ENCODE results near the gene BOK. TPM values are rescaled to one million over a fixed set of nuclear protein-coding genes. Genes with fewer than 3 reads are reported as not detected.

BOK gene
- total RNA-seq, 1 experiment from 2014 or later, result not detected

DNA sequence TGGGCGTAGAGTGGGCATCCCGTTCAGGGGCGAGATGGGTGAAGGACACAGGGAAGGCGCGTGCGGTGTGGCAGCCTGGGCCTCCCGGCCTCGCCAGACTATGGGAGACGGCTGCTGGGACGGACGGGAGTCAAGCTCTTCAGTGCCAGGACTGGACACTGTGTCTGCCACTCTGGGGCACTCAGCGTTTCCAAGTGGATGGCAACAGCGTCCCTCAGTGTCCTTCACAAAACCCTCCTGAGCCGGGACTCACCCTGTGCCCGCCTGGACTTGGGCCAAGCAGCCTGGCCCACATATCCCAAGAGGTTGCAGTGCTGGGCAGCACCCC, 16.3 kb upstream of the BOK start:
- H2AFZ ChIP-seq (ENCODE audit: low read length), result no peak overlapping the region
- H3K9me3 ChIP-seq (ENCODE audit: low read length), result no peaks in the 10 kb centered on the region
- no peak overlapping the region for H3K9ac ChIP-seq (ENCODE audit: low read length)
- no peak for DNase-seq
- no peaks in the 10 kb centered on the region for H3K36me3 ChIP-seq (ENCODE audit: insufficient read depth, low read length)
- no peaks in the 10 kb centered on the region for H3K27me3 ChIP-seq (ENCODE audit: low read length)
- no peak overlapping the region for H3K4me2 ChIP-seq (ENCODE audit: low read depth, low read length, poor library complexity, severe bottlenecking)
- no peak overlapping the region for H3K27ac ChIP-seq (ENCODE audit: low read length)
- no peaks in the 10 kb centered on the region for H4K20me1 ChIP-seq (ENCODE audit: insufficient read depth, low read depth, low read length)
- H3K9me2 ChIP-seq (replicated peaks; ENCODE audit: insufficient read depth, low read length), result no peaks in the 10 kb centered on the region
- H3K4me3 ChIP-seq (ENCODE audit: low read length), result no peak overlapping the region
- H3K79me2 ChIP-seq (ENCODE audit: low read length), result no peaks in the 10 kb centered on the region
- no peaks in the 10 kb centered on the region for H3K4me1 ChIP-seq (ENCODE audit: low read length)

DNA sequence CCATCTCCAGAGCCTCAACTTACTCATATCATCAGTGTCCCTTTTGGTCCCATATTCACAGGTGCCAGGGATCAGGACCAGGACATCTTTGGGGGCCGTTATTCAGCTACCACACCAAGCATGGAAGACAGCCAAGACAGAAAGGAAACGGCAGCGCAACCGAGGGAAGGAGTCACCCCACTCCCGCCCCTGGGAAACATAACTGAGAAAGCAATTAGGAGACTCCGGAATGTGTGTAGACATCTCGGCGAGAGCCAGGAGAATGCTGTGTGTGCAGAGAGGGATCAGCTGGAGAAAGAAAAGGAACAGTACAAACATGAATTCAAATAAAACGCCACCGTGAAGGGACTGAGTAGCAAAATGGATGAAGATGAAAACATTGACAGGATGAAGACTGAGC, 13.4 kb upstream of the BOK start:
- Histone ChIP-seq H3K4me2 (ENCODE audit: low read depth, low read length, poor library complexity, severe bottlenecking) (no peak overlapping the region), H3K36me3 (ENCODE audit: insufficient read depth, low read length) (no peaks in the 10 kb centered on the region), H2AFZ (ENCODE audit: low read length) (no peak overlapping the region), H3K4me1 (ENCODE audit: low read length) (no peaks in the 10 kb centered on the region), H4K20me1 (ENCODE audit: insufficient read depth, low read depth, low read length) (no peaks in the 10 kb centered on the region), H3K9ac (ENCODE audit: low read length) (no peak overlapping the region), H3K9me3 (ENCODE audit: low read length) (no peaks in the 10 kb centered on the region), H3K79me2 (ENCODE audit: low read length) (no peaks in the 10 kb centered on the region), H3K27me3 (ENCODE audit: low read length) (no peaks in the 10 kb centered on the region), H3K4me3 (ENCODE audit: low read length) (no peak overlapping the region), H3K9me2 (replicated peaks; ENCODE audit: insufficient read depth, low read length) (no peaks in the 10 kb centered on the region), H3K27ac (ENCODE audit: low read length) (no peak overlapping the region)
- no peak for DNase-seq

DNA sequence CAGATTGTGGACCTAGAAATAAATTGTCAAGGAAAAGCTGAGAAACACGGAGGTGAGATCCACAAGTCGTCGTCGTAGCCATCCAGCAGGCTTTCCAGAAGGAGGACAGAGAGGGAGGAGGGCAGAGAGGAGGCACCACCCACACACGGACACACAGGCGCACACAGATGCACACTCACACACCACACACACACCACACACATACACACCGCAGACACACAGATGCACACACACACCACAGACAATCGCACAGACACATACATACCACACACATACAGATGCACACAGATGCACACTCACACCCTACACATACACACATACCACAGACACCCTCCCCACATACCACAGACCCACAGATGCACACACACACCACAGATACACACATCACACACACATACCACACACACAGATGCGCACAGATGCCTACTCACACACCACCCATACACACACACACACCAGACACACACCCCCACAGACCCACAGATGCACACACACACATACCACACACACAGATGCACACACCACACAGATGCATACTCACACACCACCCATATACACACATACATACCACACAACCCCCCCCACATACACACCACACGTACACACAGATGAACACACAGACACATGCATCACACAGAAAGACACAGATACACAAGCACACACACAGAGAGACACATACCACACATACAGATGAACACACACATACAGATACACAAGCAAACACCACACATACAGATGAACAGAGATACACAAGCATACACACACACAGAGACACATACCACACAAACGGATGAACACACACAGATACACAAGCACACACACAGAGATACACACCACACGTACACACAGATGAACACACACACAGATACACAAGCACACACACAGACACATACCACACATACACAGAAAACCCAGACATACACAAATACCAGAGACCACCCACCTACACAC, 12.7 kb upstream of the BOK start:
- H3K4me2 ChIP-seq (ENCODE audit: low read depth, low read length, poor library complexity, severe bottlenecking), result no peak overlapping the region
- H3K27me3 ChIP-seq (ENCODE audit: low read length), result no peaks in the 10 kb centered on the region
- H3K27ac ChIP-seq (ENCODE audit: low read length), result no peak overlapping the region
- H3K36me3 ChIP-seq (ENCODE audit: insufficient read depth, low read length), result no peaks in the 10 kb centered on the region
- H3K9ac ChIP-seq (ENCODE audit: low read length), result no peak overlapping the region
- H4K20me1 ChIP-seq (ENCODE audit: insufficient read depth, low read depth, low read length), result no peaks in the 10 kb centered on the region
- no peaks in the 10 kb centered on the region for H3K9me3 ChIP-seq (ENCODE audit: low read length)
- no peak overlapping the region for H3K4me3 ChIP-seq (ENCODE audit: low read length)
- H3K4me1 ChIP-seq (ENCODE audit: low read length), result peaks cover 6% of the 10 kb centered on the region
- no peaks in the 10 kb centered on the region for H3K9me2 ChIP-seq (replicated peaks; ENCODE audit: insufficient read depth, low read length)
- H2AFZ ChIP-seq (ENCODE audit: low read length), result no peak overlapping the region
- H3K79me2 ChIP-seq (ENCODE audit: low read length), result no peaks in the 10 kb centered on the region
- DNase-seq, result no peak

DNA sequence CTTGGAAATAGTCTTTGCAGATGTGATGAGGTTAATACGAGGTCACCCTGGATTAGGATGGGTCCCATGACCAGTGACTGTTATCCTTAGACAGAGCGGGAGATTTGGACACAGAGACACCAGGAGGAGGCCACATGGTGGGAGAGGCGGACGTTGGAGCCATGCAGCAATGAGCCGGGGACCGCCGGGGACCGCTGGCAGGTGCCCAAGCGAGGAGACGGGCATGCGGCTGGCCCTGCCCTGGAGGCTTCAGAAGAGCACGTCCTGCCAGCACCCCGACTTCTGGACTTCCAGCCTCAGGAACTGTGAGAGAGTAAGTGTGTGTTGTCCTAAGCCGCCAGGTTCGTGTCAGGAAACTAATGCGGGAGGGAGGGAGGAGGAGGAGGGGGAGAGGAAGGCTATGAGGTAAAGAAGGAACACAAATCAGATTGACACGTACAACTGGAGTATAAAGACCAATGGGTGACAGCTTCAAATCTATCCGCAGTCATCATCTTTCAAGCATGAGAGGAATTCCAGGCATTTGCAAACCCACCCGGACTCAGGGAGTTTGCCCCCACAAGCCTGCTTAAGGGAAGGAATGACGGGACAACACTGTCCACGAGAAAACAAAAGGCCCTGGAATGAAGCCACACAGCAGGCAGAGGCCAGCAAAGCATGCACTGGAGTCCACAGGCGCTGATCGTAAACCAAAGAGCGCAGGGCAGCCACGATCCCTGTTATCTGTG, 11.6 kb upstream of the BOK start:
- Histone ChIP-seq H3K79me2 (ENCODE audit: low read length) (no peaks in the 10 kb centered on the region), H3K4me3 (ENCODE audit: low read length) (no peak overlapping the region), H2AFZ (ENCODE audit: low read length) (no peak overlapping the region), H4K20me1 (ENCODE audit: insufficient read depth, low read depth, low read length) (no peaks in the 10 kb centered on the region), H3K27me3 (ENCODE audit: low read length) (no peaks in the 10 kb centered on the region), H3K36me3 (ENCODE audit: insufficient read depth, low read length) (no peaks in the 10 kb centered on the region), H3K27ac (ENCODE audit: low read length) (no peak overlapping the region), H3K9me3 (ENCODE audit: low read length) (no peaks in the 10 kb centered on the region), H3K9me2 (replicated peaks; ENCODE audit: insufficient read depth, low read length) (no peaks in the 10 kb centered on the region), H3K4me1 (ENCODE audit: low read length) (peaks cover 10% of the 10 kb centered on the region), H3K9ac (ENCODE audit: low read length) (no peak overlapping the region), H3K4me2 (ENCODE audit: low read depth, low read length, poor library complexity, severe bottlenecking) (no peak overlapping the region)
- no peak for DNase-seq

DNA sequence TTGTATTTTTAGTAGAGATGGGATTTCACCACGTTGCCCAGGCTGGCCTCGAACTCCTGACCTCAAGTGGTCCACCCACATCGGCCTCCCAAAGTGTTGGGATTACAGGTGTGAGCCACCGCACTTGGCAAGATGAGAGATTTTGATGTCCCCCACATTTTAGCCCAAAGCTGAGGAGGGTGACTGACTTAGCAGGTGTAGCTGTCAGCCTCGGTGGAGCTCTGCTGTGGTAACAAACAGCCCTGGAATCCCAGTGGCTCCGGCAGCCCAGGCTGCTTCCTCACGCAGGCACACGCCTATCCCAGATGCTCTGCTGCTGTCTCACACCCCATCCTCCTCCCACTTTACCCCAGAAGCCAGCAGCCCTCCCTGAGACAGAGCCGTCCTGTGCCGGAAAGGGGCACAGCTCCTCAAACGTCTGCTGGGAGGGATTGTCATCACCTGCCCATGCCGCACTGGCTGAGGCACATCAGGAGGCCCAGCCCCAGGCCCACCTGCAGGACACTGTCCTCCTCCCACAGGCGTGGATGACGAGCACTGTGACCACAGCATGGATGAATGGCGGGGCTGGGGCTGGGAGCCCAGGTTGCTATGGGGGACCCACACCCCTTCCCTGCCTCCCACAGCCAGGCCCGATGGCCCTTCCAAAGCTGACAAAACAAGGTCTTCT, 10.6 kb upstream of the BOK start:
- no peak overlapping the region for H3K27ac ChIP-seq (ENCODE audit: low read length)
- peaks cover 10% of the 10 kb centered on the region for H3K4me1 ChIP-seq (ENCODE audit: low read length)
- no peak overlapping the region for H3K4me2 ChIP-seq (ENCODE audit: low read depth, low read length, poor library complexity, severe bottlenecking)
- H3K79me2 ChIP-seq (ENCODE audit: low read length), result no peaks in the 10 kb centered on the region
- no peak overlapping the region for H3K9ac ChIP-seq (ENCODE audit: low read length)
- H3K36me3 ChIP-seq (ENCODE audit: insufficient read depth, low read length), result no peaks in the 10 kb centered on the region
- H2AFZ ChIP-seq (ENCODE audit: low read length), result no peak overlapping the region
- H3K27me3 ChIP-seq (ENCODE audit: low read length), result no peaks in the 10 kb centered on the region
- no peak for DNase-seq
- no peak overlapping the region for H3K4me3 ChIP-seq (ENCODE audit: low read length)
- H4K20me1 ChIP-seq (ENCODE audit: insufficient read depth, low read depth, low read length), result no peaks in the 10 kb centered on the region
- H3K9me2 ChIP-seq (replicated peaks; ENCODE audit: insufficient read depth, low read length), result no peaks in the 10 kb centered on the region
- H3K9me3 ChIP-seq (ENCODE audit: low read length), result no peaks in the 10 kb centered on the region

DNA sequence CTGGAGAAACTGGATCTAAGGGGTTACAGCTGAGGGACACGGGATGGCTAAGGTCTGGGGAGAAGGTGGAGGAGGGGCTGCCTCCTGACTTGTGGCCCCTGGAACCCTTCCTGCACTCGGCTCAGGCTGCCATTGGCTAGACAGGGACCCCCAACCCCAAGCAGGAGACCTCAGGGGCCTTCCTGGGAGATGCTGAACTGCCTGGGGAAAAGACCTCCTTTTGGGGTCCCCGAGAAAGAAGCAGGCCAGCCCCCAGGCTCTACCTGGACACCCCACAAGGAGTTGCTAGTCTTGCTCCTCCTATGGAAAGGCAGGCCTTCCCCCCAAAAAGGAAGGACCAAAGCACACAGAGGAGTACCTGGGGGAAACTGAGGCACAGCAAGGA, 10.1 kb upstream of the BOK start:
- no peak overlapping the region for H3K9ac ChIP-seq (ENCODE audit: low read length)
- H3K4me2 ChIP-seq (ENCODE audit: low read depth, low read length, poor library complexity, severe bottlenecking), result no peak overlapping the region

DNA sequence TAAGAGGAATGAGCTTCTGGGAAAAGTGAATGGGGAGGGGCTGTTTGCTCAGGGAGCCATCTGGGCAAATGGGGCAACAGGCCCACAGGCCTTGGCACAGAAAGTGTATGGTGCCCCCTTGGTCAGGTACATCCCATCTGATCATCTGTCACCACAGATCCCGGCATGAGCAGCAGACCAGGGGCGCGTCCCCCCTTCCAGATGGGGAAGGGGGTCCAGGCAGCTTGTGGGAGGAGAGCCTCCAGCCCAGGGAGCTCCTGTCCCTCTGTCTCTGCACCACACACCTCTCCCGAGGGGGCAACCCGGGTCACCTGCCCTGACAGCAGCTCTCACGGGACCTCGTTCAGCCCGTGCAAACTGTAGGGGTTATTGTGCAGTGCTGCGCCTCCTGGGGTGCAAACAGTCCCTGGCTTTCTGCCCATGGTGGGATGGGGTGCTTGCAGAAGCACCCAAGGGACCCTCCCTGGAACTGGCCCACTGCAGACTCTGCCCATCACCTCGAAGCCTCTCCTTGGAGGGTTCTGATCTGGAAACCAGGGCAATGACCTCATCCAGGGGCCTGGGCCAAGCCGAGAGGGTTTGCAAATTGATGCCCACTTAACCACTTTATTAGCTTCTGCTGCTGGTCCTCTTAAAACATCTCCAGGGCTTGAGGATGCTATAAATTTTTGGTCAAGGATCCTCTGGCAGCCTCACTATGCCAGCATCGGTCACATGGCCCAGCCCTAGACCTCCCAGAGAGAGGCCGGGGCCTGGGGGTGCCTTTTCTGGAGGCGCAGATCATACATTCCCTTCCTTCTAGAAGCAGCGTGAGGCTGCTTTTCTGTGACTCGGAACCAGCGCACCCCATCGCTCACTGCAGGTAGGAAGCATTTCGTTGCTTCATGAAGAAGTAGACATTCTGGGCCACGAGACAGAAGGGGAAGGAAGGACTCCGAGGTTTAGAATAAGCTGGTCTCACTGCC, 7.6 kb upstream of the BOK start:
- Histone ChIP-seq H3K4me1 (ENCODE audit: low read length) (peaks cover 10% of the 10 kb centered on the region), H4K20me1 (ENCODE audit: insufficient read depth, low read depth, low read length) (no peaks in the 10 kb centered on the region), H3K79me2 (ENCODE audit: low read length) (no peaks in the 10 kb centered on the region), H2AFZ (ENCODE audit: low read length) (no peak overlapping the region), H3K27me3 (ENCODE audit: low read length) (no peaks in the 10 kb centered on the region), H3K9ac (ENCODE audit: low read length) (no peak overlapping the region), H3K9me2 (replicated peaks; ENCODE audit: insufficient read depth, low read length) (no peaks in the 10 kb centered on the region), H3K27ac (ENCODE audit: low read length) (no peak overlapping the region), H3K36me3 (ENCODE audit: insufficient read depth, low read length) (no peaks in the 10 kb centered on the region), H3K4me3 (ENCODE audit: low read length) (no peak overlapping the region), H3K9me3 (ENCODE audit: low read length) (no peaks in the 10 kb centered on the region), H3K4me2 (ENCODE audit: low read depth, low read length, poor library complexity, severe bottlenecking) (no peak overlapping the region)
- DNase-seq, result peak; percentile 53

More for the DNA sequence above, 10.1 kb upstream of the BOK start:
- H3K9me3 ChIP-seq (ENCODE audit: low read length), result no peaks in the 10 kb centered on the region
- H3K4me1 ChIP-seq (ENCODE audit: low read length), result peaks cover 10% of the 10 kb centered on the region
- DNase-seq, result no peak
- no peaks in the 10 kb centered on the region for H3K9me2 ChIP-seq (replicated peaks; ENCODE audit: insufficient read depth, low read length)
- H2AFZ ChIP-seq (ENCODE audit: low read length), result no peak overlapping the region
- H3K27ac ChIP-seq (ENCODE audit: low read length), result no peak overlapping the region
- no peaks in the 10 kb centered on the region for H3K36me3 ChIP-seq (ENCODE audit: insufficient read depth, low read length)
- H3K79me2 ChIP-seq (ENCODE audit: low read length), result no peaks in the 10 kb centered on the region
- H3K4me3 ChIP-seq (ENCODE audit: low read length), result no peak overlapping the region
- no peaks in the 10 kb centered on the region for H4K20me1 ChIP-seq (ENCODE audit: insufficient read depth, low read depth, low read length)
- no peaks in the 10 kb centered on the region for H3K27me3 ChIP-seq (ENCODE audit: low read length)

All from Karpas-422 (cell line).